Liver (tissue), 3 donors: Measurements from ENCODE around the gene ZSCAN10.

Experiments used
- CTCF ChIP-seq: fragments of 150-350 bp; IDR thresholded peaks from 2 replicates; pipeline ENCODE4 v1.5.1; 2017; ENCODE audit warnings: improper control_type of control experiment, low read depth, low read length; ENCODE audit not compliant: missing input control
- FOXA2 ChIP-seq: IDR thresholded peaks from 2 replicates; pipeline ENCODE4 v1.6.1; 2016; ENCODE audit warnings: antibody characterized with exemption
- GABPA ChIP-seq, 2 donors: IDR thresholded peaks in 1 of 2; conservative IDR thresholded peaks in 1 of 2; 2 replicates each; pipeline ENCODE4 v1.6.1; 2016; ENCODE audit warnings: antibody characterized with exemption in 2 of 2, mild to moderate bottlenecking in 1 of 2, moderate library complexity in 1 of 2
- JUND ChIP-seq, 2 donors: IDR thresholded peaks; 2 replicates each; pipeline ENCODE4 v1.6.1; 2016; ENCODE audit warnings: antibody characterized with exemption in 2 of 2
- RAD21 ChIP-seq, 2 donors: IDR thresholded peaks; 2 replicates each; pipeline ENCODE4 v1.6.1; 2016; ENCODE audit warnings: antibody characterized with exemption in 2 of 2, mild to moderate bottlenecking in 2 of 2
- REST ChIP-seq: IDR thresholded peaks from 2 replicates; pipeline ENCODE4 v1.6.1; 2016; ENCODE audit warnings: antibody characterized with exemption, mild to moderate bottlenecking
- TAF1 ChIP-seq: conservative IDR thresholded peaks from 2 replicates; pipeline ENCODE4 v1.6.1; 2016; ENCODE audit warnings: antibody characterized with exemption, mild to moderate bottlenecking
- YY1 ChIP-seq: IDR thresholded peaks from 2 replicates; pipeline ENCODE4 v1.6.1; 2016; ENCODE audit warnings: antibody characterized with exemption, mild to moderate bottlenecking
- ZBTB33 ChIP-seq: IDR thresholded peaks from 2 replicates; pipeline ENCODE4 v1.6.1; 2016; ENCODE audit warnings: antibody characterized with exemption
- donor health status: healthy.
- donor health status: healthy.

- TF ChIP-seq RAD21 (IDR thresholded peaks at IDR 0.05) (no peak), CTCF (no peak), JUND (IDR thresholded peaks at IDR 0.05) (no peak), REST (no peak), GABPA (IDR thresholded peaks at IDR 0.05 in 1 of 2, conservative IDR thresholded peaks at IDR 0.05 in 1 of 2) (no peak), YY1 (no peak), FOXA2 (no peak), ZBTB33 (no peak), TAF1 (no peak)
Measured at GRCh38 chr16:3075523-3075915, 23.6 kb downstream of the ZSCAN10 start.
